SU-DHL-6 (cell line): ENCODE data around the gene TBR1.

Experiments
- H2AFZ ChIP-seq: fragments of 200-600 bp; sonication (generic); 2 replicates; pipeline ENCODE4 v1.6.1; 2014; ENCODE audit warnings: low read depth, mild to moderate bottlenecking, moderate library complexity, mixed read lengths, antibody characterized with exemption, low read length; ENCODE audit not compliant: severe bottlenecking
- H3F3A ChIP-seq: fragments of 200-600 bp; shearing (Covaris generic); 2 replicates; pipeline ENCODE4 v1.6.0; 2016; ENCODE audit warnings: antibody characterized with exemption, mild to moderate bottlenecking; ENCODE audit not compliant: insufficient read depth
- H3K27ac ChIP-seq: fragments of 200-600 bp; sonication (generic); 2 replicates; pipeline ENCODE4 v1.5.1; 2016; ENCODE audit warnings: low read depth, mild to moderate bottlenecking, low read length, moderate library complexity, mixed read lengths
- H3K27me3 ChIP-seq: fragments of 200-600 bp; sonication (generic), shearing (Covaris generic); 2 replicates; pipeline ENCODE4 v1.6.0; 2014; ENCODE audit warnings: mild to moderate bottlenecking, low read length
- H3K36me3 ChIP-seq: fragments of 200-600 bp; sonication (generic); 2 replicates; pipeline ENCODE4 v1.6.1; 2014; ENCODE audit warnings: mild to moderate bottlenecking, low read length, mixed read lengths
- H3K4me2 ChIP-seq: fragments of 300-600, 200-600 bp; shearing (Covaris generic), sonication (generic); 2 replicates; pipeline ENCODE4 v1.6.0; 2014; ENCODE audit warnings: low read length, low read depth, mild to moderate bottlenecking; ENCODE audit not compliant: poor library complexity, severe bottlenecking
- H3K4me3 ChIP-seq: fragments of 200-600 bp; sonication (generic); 2 replicates; pipeline ENCODE4 v1.5.1; 2014; ENCODE audit warnings: antibody characterized with exemption, low read length, mild to moderate bottlenecking, mixed read lengths; ENCODE audit not compliant: insufficient read depth, poor library complexity, severe bottlenecking
- H3K79me2 ChIP-seq: fragments of 200-600 bp; sonication (generic); 2 replicates; pipeline ENCODE4 v1.6.1; 2014; ENCODE audit warnings: mild to moderate bottlenecking, low read length, moderate library complexity; ENCODE audit not compliant: insufficient read depth
- H3K9ac ChIP-seq: fragments of 200-600 bp; sonication (generic); 2 replicates; pipeline ENCODE4 v1.7.0; 2014; ENCODE audit warnings: mild to moderate bottlenecking, low read length
- H3K9me2 ChIP-seq: fragments of 200-600 bp; sonication (generic); replicated peaks from 2 replicates; pipeline ENCODE4 v1.6.1; 2014; ENCODE audit warnings: low read length; ENCODE audit not compliant: insufficient read depth
- H3K9me3 ChIP-seq: fragments of 200-600 bp; sonication (generic); 2 replicates; pipeline ENCODE4 v1.6.1; 2014; ENCODE audit warnings: low read length, mixed read lengths; ENCODE audit not compliant: insufficient read depth
- H4K20me1 ChIP-seq: fragments of 200-600 bp; sonication (generic); 2 replicates; pipeline ENCODE4 v1.6.1; 2014; ENCODE audit warnings: low read depth, mild to moderate bottlenecking, antibody characterized with exemption, low read length, moderate library complexity, mixed read lengths
- EZH2phosphoT487 ChIP-seq: fragments of 200-600 bp; sonication (generic), shearing (Covaris generic); conservative IDR thresholded peaks from 2 replicates; pipeline ENCODE4 v1.6.1; 2018; ENCODE audit warnings: mild to moderate bottlenecking, antibody characterized with exemption, low read length, moderate library complexity, mixed read lengths
- TF ChIP-seq, protein P1 (sequence below): fragments of 200-600 bp; sonication (generic); IDR thresholded peaks from one replicate; pipeline ENCODE4 v1.5.1; 2017; ENCODE audit warnings: antibody characterized with exemption, mild to moderate bottlenecking, low read length, moderate library complexity; ENCODE audit not compliant: insufficient read depth, poor library complexity, severe bottlenecking

The TBR1 gene

DNA sequence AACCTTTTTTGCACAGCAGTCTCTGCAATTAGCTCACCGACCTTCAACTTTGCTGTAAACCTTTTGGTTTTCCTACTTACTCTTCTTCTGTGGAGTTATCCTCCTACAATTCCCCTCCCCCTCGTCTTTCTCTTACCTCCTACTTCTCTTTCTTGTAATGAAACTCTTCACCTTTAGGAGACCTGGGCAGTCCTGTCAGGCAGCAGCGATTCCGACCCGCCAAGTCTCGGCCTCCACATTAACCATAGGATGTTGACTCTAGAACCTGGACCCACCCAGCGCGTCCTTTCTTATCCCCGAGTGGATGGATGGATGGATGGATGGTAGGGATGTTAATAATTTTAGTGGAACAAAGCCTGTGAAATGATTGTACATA, 8.3 kb downstream of the TBR1 start:
- Histone ChIP-seq H2AFZ (no peak overlapping the region), H3K36me3 (no peaks in the 10 kb centered on the region), H3K4me3 (no peak overlapping the region), H3K27ac (no peak overlapping the region), H4K20me1 (no peaks in the 10 kb centered on the region), H3K27me3 (no peaks in the 10 kb centered on the region), H3K9ac (no peak overlapping the region), H3K9me3 (no peaks in the 10 kb centered on the region), H3K4me2 (no peak overlapping the region), H3K79me2 (no peaks in the 10 kb centered on the region), H3F3A (no peaks in the 10 kb centered on the region), H3K9me2 (no peaks in the 10 kb centered on the region)
- TF ChIP-seq EZH2phosphoT487, result no peak
- TF ChIP-seq, protein P1, sequence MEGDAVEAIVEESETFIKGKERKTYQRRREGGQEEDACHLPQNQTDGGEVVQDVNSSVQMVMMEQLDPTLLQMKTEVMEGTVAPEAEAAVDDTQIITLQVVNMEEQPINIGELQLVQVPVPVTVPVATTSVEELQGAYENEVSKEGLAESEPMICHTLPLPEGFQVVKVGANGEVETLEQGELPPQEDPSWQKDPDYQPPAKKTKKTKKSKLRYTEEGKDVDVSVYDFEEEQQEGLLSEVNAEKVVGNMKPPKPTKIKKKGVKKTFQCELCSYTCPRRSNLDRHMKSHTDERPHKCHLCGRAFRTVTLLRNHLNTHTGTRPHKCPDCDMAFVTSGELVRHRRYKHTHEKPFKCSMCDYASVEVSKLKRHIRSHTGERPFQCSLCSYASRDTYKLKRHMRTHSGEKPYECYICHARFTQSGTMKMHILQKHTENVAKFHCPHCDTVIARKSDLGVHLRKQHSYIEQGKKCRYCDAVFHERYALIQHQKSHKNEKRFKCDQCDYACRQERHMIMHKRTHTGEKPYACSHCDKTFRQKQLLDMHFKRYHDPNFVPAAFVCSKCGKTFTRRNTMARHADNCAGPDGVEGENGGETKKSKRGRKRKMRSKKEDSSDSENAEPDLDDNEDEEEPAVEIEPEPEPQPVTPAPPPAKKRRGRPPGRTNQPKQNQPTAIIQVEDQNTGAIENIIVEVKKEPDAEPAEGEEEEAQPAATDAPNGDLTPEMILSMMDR, result no peak

DNA sequence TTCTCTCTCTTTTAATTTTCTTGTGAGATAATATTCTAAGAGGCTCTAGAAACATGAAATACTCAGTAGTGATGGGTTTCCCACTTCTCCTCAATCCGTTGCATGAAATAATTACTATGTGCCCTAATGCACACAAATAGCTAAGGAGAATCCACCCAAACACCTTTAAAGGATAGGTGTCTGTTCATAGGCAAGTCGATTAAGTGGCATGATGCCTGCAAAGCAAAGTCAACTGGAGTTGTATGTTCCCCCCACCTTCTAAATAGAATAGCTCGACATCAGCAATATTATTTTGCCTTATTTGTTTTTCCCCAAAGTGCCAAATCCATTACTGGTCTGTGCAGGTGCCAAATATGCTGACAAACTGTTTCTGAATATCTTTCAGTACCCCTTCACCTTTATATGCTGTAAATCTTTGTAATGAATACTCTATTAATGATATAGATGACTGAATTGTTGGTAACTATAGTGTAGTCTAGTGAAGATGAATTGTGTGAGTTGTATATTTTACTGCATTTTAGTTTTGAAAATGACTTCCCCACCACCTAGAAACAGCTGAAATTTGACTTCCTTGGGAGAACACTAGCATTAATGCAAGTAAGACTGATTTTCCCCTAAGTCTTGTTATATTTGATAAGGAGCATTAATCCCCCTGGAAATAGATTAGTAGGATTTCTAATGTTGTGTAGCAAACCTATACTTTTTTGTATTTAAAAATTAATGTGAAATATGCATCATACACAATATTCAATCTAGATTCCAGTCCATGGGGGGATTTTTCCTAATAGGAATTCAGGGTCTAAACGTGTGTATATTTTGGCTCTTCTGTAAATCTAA, 9.0 kb downstream of the TBR1 start:
- Histone ChIP-seq H4K20me1 (no peaks in the 10 kb centered on the region), H3K4me3 (no peak overlapping the region), H3F3A (no peaks in the 10 kb centered on the region), H3K9ac (no peak overlapping the region), H3K79me2 (no peaks in the 10 kb centered on the region), H3K9me3 (no peaks in the 10 kb centered on the region), H3K9me2 (no peaks in the 10 kb centered on the region), H3K27me3 (no peaks in the 10 kb centered on the region), H3K27ac (no peak overlapping the region), H3K4me2 (no peak overlapping the region), H3K36me3 (no peaks in the 10 kb centered on the region), H2AFZ (no peak overlapping the region)
- TF ChIP-seq, protein P1, result no peak
- no peak for TF ChIP-seq EZH2phosphoT487

DNA sequence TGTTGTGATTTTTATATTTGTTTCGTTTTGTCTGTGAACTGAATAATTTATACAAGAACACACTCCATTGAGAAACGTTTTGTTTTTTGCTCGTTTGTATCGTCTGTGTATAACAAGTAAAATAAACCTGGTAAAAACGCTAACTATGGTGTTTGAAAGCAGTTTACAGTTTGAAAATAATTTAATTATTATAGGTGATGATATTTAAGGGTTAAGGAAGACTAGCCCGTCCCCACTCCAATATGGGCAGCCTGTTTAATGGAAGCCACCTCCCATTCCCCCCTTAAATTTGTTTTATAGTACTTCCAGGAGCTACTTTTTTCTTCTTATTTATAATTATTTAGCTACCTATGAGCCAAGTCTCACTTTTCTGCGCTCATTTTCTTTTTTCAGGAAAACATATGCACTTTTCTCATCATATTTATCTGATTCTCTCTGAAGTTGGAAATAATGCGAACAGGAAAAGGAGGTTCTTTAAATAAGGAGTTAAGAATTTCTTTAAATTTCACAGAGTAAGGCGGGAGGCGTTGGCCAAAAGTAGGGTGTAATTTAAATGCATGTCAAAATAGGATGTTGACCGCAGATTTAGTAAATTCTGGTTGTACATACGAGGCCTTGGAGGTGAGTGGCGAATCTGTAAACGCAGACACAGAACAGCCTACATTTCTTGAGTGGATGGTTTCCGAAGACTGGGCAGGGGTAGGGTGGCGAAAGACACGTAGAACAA, 9.8 kb downstream of the TBR1 start:
- TF ChIP-seq, protein P1, result no peak
- no peak for TF ChIP-seq EZH2phosphoT487
- Histone ChIP-seq H3F3A (no peaks in the 10 kb centered on the region), H3K4me2 (no peak overlapping the region), H3K79me2 (no peaks in the 10 kb centered on the region), H3K9me2 (no peaks in the 10 kb centered on the region), H3K9me3 (no peaks in the 10 kb centered on the region), H3K27me3 (no peaks in the 10 kb centered on the region), H3K27ac (no peak overlapping the region), H3K36me3 (no peaks in the 10 kb centered on the region), H4K20me1 (no peaks in the 10 kb centered on the region), H3K9ac (no peak overlapping the region), H2AFZ (no peak overlapping the region), H3K4me3 (no peak overlapping the region)
